ENCODE results near the gene AKR1B1.

The AKR1B1 gene

GRCh38 chr7:134403062-134403461 is 55.8 kb downstream of the AKR1B1 start:
- TF ChIP-seq CTCF (conservative IDR thresholded peaks at IDR 0.05): no peak
- no peak overlapping the region for H3K27ac ChIP-seq

GRCh38 chr7:134400859-134401258 is 58.0 kb downstream of the AKR1B1 start:
- TF ChIP-seq CTCF (conservative IDR thresholded peaks at IDR 0.05): no peak
- H3K27ac ChIP-seq: no peak overlapping the region

GRCh38 chr7:134396031-134396430 is 62.9 kb downstream of the AKR1B1 start:
- TF ChIP-seq CTCF (conservative IDR thresholded peaks at IDR 0.05): no peak
- H3K27ac ChIP-seq: no peak overlapping the region

- TF ChIP-seq CTCF (conservative IDR thresholded peaks at IDR 0.05): no peak
- H3K27ac ChIP-seq: no peak overlapping the region
These were observed 63.3 kb downstream of the AKR1B1 start for GRCh38 chr7:134395604-134396003.

- H3K27ac ChIP-seq: no peak overlapping the region
- no peak for TF ChIP-seq CTCF (conservative IDR thresholded peaks at IDR 0.05)
These were observed 64.8 kb downstream of the AKR1B1 start for GRCh38 chr7:134394056-134394455.

Data from VCaP (cell line).